K562 (cell line): ENCODE results near the gene PRDX6. TPM values are rescaled to one million over a fixed set of nuclear protein-coding genes. Genes with fewer than 3 reads are reported as not detected.

Experiments used
- ARID3A ChIP-seq: IDR thresholded peaks from 2 replicates; pipeline ENCODE4 v1.6.1; 2012; ENCODE audit warnings: low read depth, low read length, improper control_type of control experiment, borderline replicate concordance
- ATF4 ChIP-seq: fragments of 450-650 bp; formaldehyde crosslinking; IDR thresholded peaks from 2 replicates; pipeline ENCODE4 v1.4.0; 2022; ENCODE audit warnings: mild to moderate bottlenecking, moderate library complexity
- CHD2 ChIP-seq: IDR thresholded peaks from 2 replicates; pipeline ENCODE4 v1.6.1; 2011; ENCODE audit warnings: low read depth, low read length
- CTCF ChIP-seq, 3 experiments: IDR thresholded peaks in 2 of 3; conservative IDR thresholded peaks in 1 of 3; 2 replicates each; pipeline ENCODE4 v1.5.1; 2011 to 2012; ENCODE audit warnings: low read length in 3 of 3, mild to moderate bottlenecking in 3 of 3, control low read depth in 2 of 3, improper control_type of control experiment in 1 of 3, inconsistent platforms in 1 of 3, low read depth in 1 of 3, mixed read lengths in 1 of 3, moderate library complexity in 1 of 3; ENCODE audit not compliant: insufficient read depth in 2 of 3
- CXXC5 ChIP-seq: fragments of 250-450 bp; sonication (Bioruptor Pico); IDR thresholded peaks from 2 replicates; pipeline ENCODE4 v1.8.0; 2022; ENCODE audit warnings: inconsistent platforms, mild to moderate bottlenecking, moderate library complexity
- DACH1 ChIP-seq: fragments of 450-650 bp; IDR thresholded peaks from 2 replicates; pipeline ENCODE4 v1.6.1; 2018; ENCODE audit not compliant: partially characterized antibody
- EP400 ChIP-seq: fragments of 450-650 bp; IDR thresholded peaks from 2 replicates; pipeline ENCODE4 v1.6.1; 2017; ENCODE audit warnings: antibody characterized with exemption, mild to moderate bottlenecking, moderate library complexity
- ETV5 ChIP-seq: sonication (generic); formaldehyde crosslinking; IDR thresholded peaks from 2 replicates; pipeline ENCODE4 v1.4.0; 2020; ENCODE audit warnings: low read depth, mild to moderate bottlenecking, missing genetic modification reagents
- GABPB1 ChIP-seq: sonication (generic); formaldehyde crosslinking; IDR thresholded peaks from 2 replicates; pipeline ENCODE4 v1.8.0; 2022; ENCODE audit warnings: mild to moderate bottlenecking, missing genetic modification reagents
- MTA2 ChIP-seq: fragments of 450-650 bp; IDR thresholded peaks from 2 replicates; pipeline ENCODE4 v1.6.1; 2016; ENCODE audit warnings: low read depth
- MYC ChIP-seq, 2 experiments: fragments of 250-450 bp in 1 of 2; sonication (Bioruptor Pico) in 1 of 2; IDR thresholded peaks; 2 replicates each; pipeline versions ENCODE4 v1.5.1 to v1.6.1; 2012 to 2021; ENCODE audit warnings: low read depth in 2 of 2, borderline replicate concordance in 1 of 2, improper control_type of control experiment in 1 of 2, low read length in 1 of 2, mild to moderate bottlenecking in 1 of 2, moderate library complexity in 1 of 2
- NCOA6 ChIP-seq: fragments of 450-650 bp; IDR thresholded peaks from 2 replicates; pipeline ENCODE4 v1.6.1; 2017; ENCODE audit warnings: mild to moderate bottlenecking
- PHF21A ChIP-seq: fragments of 450-650 bp; IDR thresholded peaks from 2 replicates; pipeline ENCODE4 v1.6.1; 2017; ENCODE audit warnings: low read depth, borderline replicate concordance
- PML ChIP-seq: IDR thresholded peaks from 2 replicates; pipeline ENCODE4 v1.6.1; 2012; ENCODE audit warnings: low read length, inconsistent platforms
- PTBP1 ChIP-seq: fragments of 200-400 bp; formaldehyde crosslinking; IDR thresholded peaks from 2 replicates; pipeline ENCODE4 v1.6.1; 2017; ENCODE audit warnings: low read depth, low read length
- TARDBP ChIP-seq: fragments of 450-650 bp; IDR thresholded peaks from 2 replicates; pipeline ENCODE4 v1.6.1; 2016
- TEAD2 ChIP-seq: fragments of 450-650 bp; IDR thresholded peaks from 2 replicates; pipeline ENCODE4 v1.6.1; 2016; ENCODE audit warnings: missing genetic modification characterization, control low read depth, missing compliant biosample characterization
- VEZF1 ChIP-seq: fragments of 200-800 bp; sonication (Bioruptor generic); IDR thresholded peaks from 2 replicates; pipeline ENCODE4 v1.6.1; 2017; ENCODE audit warnings: missing genetic modification characterization, missing compliant biosample characterization
- YY1 ChIP-seq, 3 experiments: IDR thresholded peaks; 2 replicates each; pipeline ENCODE4 v1.6.1; 2011; ENCODE audit warnings: low read length in 2 of 3, mild to moderate bottlenecking in 2 of 3, moderate library complexity in 2 of 3, borderline replicate concordance in 1 of 3, control low read depth in 1 of 3, low read depth in 1 of 3; ENCODE audit not compliant: insufficient read depth in 3 of 3, insufficient replicate concordance in 2 of 3, control insufficient read depth in 1 of 3, insufficient read length in 1 of 3; ENCODE audit errors: extremely low read depth in 1 of 3
- ZBTB1 ChIP-seq: sonication (generic); formaldehyde crosslinking; IDR thresholded peaks from 2 replicates; pipeline ENCODE4 v1.8.1; 2023; ENCODE audit warnings: missing genetic modification reagents, low read depth, mild to moderate bottlenecking, borderline replicate concordance
- ZNF644 ChIP-seq: fragments of 200-800 bp; sonication (Bioruptor generic); IDR thresholded peaks from 2 replicates; pipeline ENCODE4 v1.6.1; 2016; ENCODE audit warnings: low read depth, missing genetic modification characterization, missing compliant biosample characterization
- polyA plus RNA-seq, 8 experiments: library from polyadenylated mRNA; depleted of rRNA in 4 of 8; stranded (reverse) in 5 of 8; unstranded in 3 of 8; fragments of >200 nt; fragmentation: Nextera tagmentation in 2 of 8; fragmentation: Illumina TruSeq in 1 of 8; extraction: Ambion mirVana in 2 of 8; extraction: Trizol in 1 of 8; gene quantifications; 2 replicates each; pipeline versions ENCODE4 v1.2.1 to v1.2.3, GENCODE V29; 2011 to 2014; ENCODE audit warnings: inconsistent platforms in 1 of 8, missing spikeins in 1 of 8
- total RNA-seq, 7 experiments: library from RNA; depleted of rRNA in 6 of 7; stranded (reverse); fragments of >200 nt in 6 of 7; fragmentation: Illumina TruSeq in 2 of 7; extraction: Trizol in 2 of 7; gene quantifications; 2 replicates each; pipeline versions ENCODE4 v1.2.1 to v1.2.3, GENCODE V29; 2011 to 2021; ENCODE audit warnings: low replicate concordance in 1 of 7

Gene PRDX6
- total and polyA plus RNA-seq, 9 of the 15 experiments (the other 6 are each of a cell fraction or from before 2014, with no cell fraction given): 277 to 1,082 (median 610) TPM

- TF ChIP-seq VEZF1 (CRISPR knock-in tag) (0 out of 2 replicates have a peak, but pooled peaks have one; percentile 17), PTBP1 (no peak), PHF21A (peak; percentile 57; the same call in 1 of the 2 replicates), NCOA6 (no peak), CXXC5 (CRISPR knock-in tag) (peak; percentile 32; the same call in 1 of the 2 replicates), EP400 (peak; percentile 46; the same call in 1 of the 2 replicates), MTA2 (no peak), ETV5 (CRISPR knock-in tag) (0 out of 2 replicates have a peak, but pooled peaks have one; percentile 51), DACH1 (peak; percentile 3), ZBTB1 (CRISPR knock-in tag) (no peak), CHD2 (no peak), GABPB1 (CRISPR knock-in tag) (no peak), TEAD2 (no peak), ATF4 (CRISPR knock-in tag) (no peak), ARID3A (peak; percentile 75; the same call in 1 of the 2 replicates), ZNF644 (tag) (no peak), PML (no peak), MYC (IDR thresholded peaks at IDR 0.05; ENCODE audit: low read depth, low read length) (peak; percentile 70), MYC (CRISPR knock-in tag; IDR thresholded peaks at IDR 0.05; ENCODE audit: borderline replicate concordance, low read depth) (no peak), TARDBP (no peak), YY1 (IDR thresholded peaks at IDR 0.05; ENCODE audit: borderline replicate concordance in 1 of 3, control insufficient read depth in 1 of 3, extremely low read depth in 1 of 3, insufficient read depth in 3 of 3, insufficient read length in 1 of 3, insufficient replicate concordance in 2 of 3, low read depth in 1 of 3, low read length in 2 of 3) (peak in 2 of 3 experiments; percentile 15 to 56), CTCF (IDR thresholded peaks at IDR 0.05 in 2 of 3, conservative IDR thresholded peaks at IDR 0.05 in 1 of 3; ENCODE audit: insufficient read depth in 2 of 3, low read depth in 1 of 3, low read length in 3 of 3) (peak; percentile 91 to 96 (median 95))
Observed at GRCh38 chr1:173431304-173432045, 45.7 kb upstream of the PRDX6 start (continued).
